ENCODE data around the gene MAP3K14.

DNA sequence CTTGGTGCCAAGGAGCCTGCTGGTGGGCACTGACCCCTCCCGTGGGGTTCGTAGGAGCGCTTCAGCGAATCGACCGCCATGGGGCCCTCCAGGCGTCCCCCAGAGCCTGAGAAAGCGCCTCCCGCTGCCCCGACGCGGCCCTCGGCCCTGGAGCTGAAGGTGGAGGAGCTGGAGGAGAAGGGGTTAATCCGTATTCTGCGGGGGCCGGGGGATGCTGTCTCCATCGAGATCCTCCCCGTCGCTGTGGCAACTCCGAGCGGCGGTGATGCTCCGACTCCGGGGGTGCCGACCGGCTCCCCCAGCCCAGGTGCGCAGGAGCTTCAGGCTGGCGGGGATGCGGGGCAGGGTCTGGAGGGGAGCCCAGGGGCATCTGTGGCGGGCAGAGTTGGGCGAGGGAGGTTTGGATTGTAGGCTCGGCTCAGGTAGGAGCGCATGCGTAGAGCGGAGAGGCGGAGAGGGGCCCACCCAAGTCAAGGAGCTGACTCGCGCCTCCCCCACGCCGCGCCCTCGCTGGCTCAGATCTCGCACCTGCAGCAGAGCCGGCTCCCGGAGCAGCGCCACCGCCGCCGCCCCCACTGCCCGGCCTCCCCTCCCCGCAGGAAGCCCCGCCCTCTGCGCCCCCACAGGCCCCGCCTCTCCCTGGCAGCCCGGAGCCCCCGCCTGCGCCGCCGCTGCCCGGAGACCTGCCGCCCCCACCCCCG is 75.3 kb downstream of the MAP3K14 start:
- TF ChIP-seq, protein P1, sequence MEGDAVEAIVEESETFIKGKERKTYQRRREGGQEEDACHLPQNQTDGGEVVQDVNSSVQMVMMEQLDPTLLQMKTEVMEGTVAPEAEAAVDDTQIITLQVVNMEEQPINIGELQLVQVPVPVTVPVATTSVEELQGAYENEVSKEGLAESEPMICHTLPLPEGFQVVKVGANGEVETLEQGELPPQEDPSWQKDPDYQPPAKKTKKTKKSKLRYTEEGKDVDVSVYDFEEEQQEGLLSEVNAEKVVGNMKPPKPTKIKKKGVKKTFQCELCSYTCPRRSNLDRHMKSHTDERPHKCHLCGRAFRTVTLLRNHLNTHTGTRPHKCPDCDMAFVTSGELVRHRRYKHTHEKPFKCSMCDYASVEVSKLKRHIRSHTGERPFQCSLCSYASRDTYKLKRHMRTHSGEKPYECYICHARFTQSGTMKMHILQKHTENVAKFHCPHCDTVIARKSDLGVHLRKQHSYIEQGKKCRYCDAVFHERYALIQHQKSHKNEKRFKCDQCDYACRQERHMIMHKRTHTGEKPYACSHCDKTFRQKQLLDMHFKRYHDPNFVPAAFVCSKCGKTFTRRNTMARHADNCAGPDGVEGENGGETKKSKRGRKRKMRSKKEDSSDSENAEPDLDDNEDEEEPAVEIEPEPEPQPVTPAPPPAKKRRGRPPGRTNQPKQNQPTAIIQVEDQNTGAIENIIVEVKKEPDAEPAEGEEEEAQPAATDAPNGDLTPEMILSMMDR (conservative IDR thresholded peaks at IDR 0.05; ENCODE audit: low read depth, low read length), result no peak
- TF ChIP-seq CHD1 (IDR thresholded peaks at IDR 0.05; ENCODE audit: low read depth, low read length) (no peak), BHLHE40 (IDR thresholded peaks at IDR 0.05; ENCODE audit: low read depth, low read length) (no peak)
- TF ChIP-seq, protein P2, sequence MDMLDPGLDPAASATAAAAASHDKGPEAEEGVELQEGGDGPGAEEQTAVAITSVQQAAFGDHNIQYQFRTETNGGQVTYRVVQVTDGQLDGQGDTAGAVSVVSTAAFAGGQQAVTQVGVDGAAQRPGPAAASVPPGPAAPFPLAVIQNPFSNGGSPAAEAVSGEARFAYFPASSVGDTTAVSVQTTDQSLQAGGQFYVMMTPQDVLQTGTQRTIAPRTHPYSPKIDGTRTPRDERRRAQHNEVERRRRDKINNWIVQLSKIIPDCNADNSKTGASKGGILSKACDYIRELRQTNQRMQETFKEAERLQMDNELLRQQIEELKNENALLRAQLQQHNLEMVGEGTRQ (IDR thresholded peaks at IDR 0.05; ENCODE audit: low read depth, low read length), result no peak
- TF ChIP-seq, protein P3, sequence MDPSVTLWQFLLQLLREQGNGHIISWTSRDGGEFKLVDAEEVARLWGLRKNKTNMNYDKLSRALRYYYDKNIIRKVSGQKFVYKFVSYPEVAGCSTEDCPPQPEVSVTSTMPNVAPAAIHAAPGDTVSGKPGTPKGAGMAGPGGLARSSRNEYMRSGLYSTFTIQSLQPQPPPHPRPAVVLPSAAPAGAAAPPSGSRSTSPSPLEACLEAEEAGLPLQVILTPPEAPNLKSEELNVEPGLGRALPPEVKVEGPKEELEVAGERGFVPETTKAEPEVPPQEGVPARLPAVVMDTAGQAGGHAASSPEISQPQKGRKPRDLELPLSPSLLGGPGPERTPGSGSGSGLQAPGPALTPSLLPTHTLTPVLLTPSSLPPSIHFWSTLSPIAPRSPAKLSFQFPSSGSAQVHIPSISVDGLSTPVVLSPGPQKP (IDR thresholded peaks at IDR 0.05; ENCODE audit: borderline replicate concordance, low read depth, low read length), result no peak
